Measurements from ENCODE around the gene RRP8.

Gene RRP8

DNA sequence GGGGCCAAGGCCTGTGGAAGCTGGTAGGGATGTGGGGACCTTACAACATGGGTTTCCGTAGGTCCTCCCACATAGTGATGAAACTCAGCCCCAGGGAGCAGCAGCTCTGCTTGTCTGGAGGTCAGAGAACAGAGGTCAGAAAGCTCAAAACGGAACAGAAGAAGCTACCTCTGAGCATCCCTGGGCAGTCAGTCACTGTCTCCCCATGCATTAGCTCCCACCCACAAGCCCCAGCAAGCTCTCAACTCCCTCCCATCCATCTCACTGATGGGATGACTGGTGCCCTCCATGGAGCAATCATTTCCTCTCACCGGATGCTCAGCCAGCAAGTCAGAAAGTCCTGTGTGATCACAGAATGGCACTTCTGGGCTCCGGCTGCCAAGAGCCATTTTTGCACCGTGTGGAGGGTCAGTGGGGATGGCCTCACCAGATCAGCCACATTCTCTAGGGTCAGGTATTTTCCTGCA lies 13.9 kb upstream of the RRP8 start:
- no peak for DNase-seq (ENCODE audit: low read depth, low spot score)

DNA sequence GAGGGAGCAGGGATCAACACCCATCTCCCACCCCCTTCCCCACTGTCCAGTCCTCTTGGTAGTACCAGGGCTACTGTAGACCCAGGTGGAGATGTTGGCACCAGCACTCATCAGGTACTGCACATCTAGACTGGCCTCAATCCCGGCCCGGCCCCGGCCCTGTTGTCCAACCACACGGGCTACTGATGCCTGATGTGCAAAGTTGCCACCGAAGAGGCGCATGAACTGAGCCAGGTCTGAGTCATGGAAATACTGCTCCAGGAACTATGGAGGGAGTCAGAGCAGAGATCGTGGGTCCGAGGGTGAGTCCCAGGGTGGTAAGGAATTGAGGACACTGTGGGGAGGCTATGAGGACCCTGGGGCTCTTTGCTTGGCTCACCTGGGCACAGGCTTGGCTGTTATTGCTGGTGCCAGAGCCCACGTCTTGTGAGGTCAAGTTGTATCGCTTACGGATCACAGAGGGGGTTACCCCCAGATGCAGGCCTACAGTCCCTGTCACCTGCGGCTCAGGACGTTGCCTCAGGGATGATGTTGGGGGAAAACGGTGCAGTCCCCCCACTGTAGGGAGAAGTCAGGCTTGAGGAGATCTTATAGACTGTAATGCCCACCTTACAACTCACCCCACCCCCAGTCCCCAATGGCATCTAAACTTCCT lies 13.3 kb upstream of the RRP8 start:
- DNase-seq (ENCODE audit: low read depth, low spot score), result no peak

DNA sequence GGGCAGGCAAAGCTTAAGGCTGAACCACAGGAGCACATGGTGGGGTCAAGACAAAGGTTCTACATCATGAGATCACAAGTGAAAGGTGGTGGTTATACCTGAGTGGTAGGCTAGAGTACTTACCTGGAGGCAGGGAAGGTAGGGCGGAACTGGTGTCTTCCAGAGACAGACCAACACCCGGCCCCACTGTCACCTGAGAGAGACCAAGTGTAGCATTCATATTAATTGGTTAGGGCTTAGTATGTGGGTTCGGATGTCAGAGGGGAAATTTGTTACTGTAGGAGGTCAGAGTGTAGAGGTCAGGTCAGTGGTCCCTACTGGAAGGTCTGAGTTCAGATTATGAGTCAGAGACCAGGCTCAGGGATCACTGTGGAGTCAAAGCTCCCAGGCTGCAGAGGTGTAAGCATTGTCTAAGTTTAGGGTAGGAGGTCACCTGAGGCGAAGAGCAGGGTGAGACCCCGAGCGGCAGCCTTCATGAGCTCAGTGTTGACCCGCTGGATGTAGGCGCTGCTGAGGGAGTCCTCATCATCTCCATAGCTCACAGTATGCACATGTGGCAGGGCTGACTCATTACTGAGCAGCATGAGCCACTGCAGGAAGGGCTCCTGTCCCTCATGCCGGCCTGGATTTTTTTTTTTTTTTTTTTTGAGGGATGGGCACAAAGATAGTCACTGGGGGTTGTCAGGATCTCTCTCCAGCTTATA lies 12.6 kb upstream of the RRP8 start:
- no peak for DNase-seq (ENCODE audit: low read depth, low spot score)

DNA sequence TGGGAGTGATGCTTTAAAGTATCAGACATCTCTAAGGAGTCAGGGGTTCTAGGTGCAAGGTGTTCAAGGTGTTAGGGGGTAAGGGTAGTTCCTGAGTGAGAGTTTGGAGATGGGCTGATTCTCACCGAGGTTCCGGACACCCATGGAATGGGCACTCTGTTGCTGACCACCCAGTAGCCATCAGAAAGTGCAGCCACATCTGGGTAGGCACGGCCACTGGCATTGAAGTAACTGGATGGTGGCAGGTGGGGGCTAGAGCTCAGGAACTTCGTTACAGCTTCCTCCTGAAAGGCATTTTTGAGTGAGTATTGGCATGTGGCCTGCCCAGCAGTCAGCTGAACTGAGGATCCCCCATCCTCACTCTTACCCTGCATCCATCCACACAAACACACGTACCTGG lies 11.6 kb upstream of the RRP8 start:
- DNase-seq (ENCODE audit: low read depth, low spot score), result no peak

DNA sequence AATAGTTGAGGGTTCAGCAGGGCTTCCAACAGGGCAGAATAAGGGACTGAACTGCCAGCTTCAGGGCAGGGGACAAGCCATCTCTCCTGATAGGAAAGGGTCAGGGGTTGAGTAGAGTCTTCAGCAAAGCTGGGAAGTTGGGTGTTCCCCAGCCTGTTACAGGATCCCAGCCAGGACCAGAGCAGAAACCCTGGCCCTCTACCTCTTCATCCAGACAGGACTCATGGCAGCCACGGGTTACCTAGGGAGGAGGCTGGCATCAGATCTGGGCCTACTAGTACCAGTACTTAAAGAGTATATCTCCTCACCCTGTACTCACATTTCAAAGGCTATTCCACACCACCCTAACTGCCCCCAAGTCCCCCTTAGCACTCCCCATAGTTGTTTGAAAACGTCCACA lies 11.0 kb upstream of the RRP8 start:
- DNase-seq (ENCODE audit: low read depth, low spot score), result no peak

DNA sequence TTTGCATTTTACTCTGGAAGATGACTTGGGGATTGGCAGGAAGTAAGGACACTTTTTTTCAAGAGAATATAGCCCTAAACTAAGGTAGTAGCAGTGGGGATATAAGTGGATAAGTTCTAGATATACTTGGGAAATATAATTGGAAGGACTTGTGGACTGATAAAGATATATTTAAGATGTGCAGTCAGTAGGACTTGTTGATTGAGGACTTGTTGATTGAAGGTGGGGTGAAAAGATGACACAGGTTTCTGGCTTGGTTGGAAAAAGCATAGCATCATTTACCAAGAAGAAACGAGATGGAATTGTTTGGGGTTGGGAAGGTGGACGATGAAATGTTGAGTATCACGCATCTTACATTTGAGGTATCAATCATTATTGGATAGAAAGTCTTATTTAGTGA lies 10.1 kb upstream of the RRP8 start:
- DNase-seq (ENCODE audit: low read depth, low spot score), result no peak

DNA sequence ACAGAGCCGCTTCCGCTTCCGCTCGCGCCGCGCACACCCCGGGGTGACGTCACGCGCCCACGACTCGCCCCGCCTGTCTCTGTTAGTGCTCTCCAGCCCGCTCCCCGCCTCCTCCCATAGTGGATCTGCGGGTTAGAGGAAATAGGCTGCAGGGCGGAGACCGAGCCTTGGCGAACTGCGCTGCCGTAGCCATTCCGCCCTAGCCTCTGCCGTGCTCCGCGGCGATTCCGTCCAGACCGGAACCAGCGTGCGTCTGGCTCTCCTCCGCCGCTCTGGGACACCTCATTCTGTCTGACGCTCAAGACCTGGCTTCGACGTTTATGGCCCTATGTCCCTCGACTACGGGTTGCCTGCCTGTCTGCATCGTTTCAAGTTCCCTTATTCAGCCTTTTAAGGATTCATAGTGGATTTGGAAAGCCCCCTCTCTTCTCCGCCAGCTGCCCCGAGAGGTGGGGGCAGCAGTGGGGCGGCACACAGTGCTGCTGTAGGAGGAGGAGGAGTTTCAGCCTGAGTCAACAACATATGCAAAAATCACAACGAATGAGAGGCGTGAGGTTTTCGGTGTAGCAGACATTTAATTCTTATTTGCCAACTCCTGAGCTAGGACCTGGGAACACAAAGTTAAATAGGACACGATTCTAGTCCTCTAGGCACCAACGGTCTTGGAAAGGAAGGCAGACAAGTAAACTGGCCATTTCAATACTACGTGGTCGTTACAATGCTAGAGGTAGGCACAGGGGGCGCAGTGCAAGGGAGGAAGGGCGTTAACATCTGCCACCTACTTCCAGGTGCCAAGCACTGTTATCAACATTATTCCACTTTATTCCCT lies 9.0 kb upstream of the RRP8 start, which contains the start of gene TAF10:
TAF10 (minus strand) TSS at position 4 of the 829 bp plus-strand sequence. CDS start 27 bp downstream, outside the sequence.
- DNase-seq (ENCODE audit: low read depth, low spot score), result peak; percentile 84

DNA sequence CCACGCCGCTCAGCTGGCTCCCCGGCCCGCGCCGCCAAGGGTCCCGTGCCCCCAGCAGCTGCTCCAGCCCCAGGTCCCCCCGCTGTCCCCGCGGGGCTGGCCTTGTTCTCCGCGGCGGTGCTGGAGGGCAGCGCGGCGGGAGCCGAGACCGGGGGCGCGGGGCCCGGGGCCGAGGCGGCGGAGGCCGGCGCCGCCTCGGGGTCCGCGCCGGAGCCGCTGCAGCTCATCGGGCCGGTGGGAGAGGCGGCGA lies 8.5 kb upstream of the RRP8 start:
- DNase-seq (ENCODE audit: low read depth, low spot score), result no peak

DNA sequence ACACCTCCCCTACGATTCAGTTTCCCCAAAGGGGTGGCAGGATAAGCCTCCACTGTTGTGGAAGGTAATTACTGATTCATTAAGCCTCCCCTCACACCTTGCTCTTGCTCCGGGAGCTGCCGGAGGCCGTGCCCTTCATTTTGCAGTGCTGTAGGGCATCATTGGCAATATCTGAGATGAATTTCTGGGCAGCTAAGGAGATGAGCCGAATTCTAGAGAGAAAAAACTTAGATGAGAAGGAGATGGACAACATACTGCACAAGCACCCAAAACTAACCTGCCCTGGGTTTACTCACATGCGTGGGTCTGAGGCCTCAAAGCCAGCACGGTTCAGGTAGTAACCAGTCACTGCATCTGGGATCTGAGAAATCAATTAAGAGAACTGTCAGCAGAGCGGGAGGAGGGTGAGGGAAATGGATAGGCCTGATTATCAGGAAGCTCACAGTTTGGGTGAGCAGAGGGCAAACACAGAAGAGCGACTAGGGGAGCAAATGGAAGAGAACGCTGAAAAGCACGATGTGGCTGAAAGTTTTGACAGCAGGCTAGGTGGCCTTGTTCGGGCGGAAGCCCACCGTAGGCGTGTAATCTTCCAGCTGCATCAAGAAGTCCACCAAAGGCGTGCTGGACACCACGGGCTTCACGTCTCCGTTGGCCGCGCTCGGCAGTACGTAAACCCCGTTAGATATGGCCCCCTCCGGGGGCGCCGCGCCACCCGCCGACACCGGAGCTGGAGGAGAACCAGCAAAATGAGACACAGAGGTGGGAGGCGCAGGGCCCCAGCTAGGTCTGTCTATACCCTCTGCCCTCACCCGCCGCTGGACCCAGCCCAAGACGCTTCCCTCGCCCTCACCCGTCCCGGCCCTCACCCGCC lies 7.9 kb upstream of the RRP8 start:
- DNase-seq (ENCODE audit: low read depth, low spot score), result no peak

DNA sequence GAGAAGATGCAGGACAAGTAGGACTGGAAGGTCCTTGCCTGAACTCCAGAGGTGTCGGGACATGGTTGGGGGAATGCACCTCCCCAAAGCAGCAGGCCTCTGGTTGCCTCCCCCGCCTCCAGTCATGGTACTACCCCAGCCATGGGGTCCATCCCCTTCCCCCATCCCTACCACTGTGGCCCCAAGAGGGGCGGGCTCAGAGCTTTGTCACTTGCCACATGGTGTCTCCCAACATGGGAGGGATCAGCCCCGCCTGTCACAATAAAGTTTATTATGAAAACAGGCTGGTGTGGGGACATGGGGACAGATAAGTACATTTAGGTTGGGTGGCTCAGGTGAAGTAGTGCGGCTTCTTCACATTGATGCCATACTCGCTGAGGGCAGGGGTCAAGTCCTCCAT lies 7.2 kb upstream of the RRP8 start:
- no peak for DNase-seq (ENCODE audit: low read depth, low spot score)

DNA sequence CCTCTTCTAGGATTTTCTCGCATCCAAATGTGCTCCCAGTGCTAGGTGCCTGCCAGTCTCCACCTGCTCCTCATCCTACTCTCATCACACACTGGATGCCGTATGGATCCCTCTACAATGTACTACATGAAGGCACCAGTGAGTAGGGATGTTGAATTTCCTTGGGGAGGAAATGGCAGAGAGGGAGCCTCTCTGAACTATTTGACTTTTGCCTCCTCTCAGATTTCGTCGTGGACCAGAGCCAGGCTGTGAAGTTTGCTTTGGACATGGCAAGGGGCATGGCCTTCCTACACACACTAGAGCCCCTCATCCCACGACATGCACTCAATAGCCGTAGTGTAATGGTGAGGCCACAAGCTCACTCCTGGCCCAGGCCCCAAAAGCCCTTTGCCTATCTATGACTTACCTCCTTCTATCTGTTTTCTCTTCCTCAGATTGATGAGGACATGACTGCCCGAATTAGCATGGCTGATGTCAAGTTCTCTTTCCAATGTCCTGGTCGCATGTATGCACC lies 6.1 kb upstream of the RRP8 start:
- DNase-seq (ENCODE audit: low read depth, low spot score), result no peak

DNA sequence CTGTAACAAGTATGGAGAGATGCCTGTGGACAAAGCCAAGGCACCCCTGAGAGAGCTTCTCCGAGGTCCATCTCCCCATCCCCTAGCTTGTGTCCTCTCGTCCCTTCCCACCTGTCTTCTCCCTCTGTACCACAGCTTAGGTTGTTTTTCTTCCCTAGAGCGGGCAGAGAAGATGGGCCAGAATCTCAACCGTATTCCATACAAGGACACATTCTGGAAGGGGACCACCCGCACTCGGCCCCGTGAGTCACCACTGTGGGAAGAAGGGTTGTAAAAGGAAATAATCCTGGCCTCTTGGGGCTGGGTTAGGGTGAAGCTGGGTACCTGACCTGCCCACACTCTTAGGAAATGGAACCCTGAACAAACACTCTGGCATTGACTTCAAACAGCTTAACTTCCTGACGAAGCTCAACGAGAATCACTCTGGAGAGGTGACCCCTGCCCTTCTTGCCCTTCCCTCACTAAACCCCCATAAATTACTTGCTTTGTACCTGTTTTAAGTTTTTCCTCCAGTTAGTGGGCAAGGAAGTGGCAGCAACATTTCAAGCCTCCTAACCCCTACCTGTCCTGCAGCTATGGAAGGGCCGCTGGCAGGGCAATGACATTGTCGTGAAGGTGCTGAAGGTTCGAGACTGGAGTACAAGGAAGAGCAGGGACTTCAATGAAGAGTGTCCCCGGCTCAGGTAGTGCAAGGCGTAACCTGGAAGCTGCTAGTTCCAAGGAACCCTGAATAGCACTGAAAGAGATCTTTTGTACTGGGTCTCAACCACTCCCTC lies 5.5 kb upstream of the RRP8 start:
- DNase-seq (ENCODE audit: low read depth, low spot score), result no peak

DNA sequence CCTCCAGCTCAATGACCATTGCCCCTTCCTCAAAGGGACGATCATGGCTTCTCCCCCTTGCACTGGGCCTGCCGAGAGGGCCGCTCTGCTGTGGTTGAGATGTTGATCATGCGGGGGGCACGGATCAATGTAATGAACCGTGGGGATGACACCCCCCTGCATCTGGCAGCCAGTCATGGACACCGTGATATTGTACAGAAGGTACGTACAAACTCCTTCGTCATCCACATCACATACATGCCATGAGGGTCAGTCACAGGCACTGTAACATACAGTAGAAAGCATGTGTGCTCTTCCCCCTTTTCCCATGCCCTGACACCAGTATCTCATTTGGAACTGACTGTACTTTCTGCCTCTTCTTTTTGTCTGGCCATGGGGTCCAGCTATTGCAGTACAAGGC lies 4.6 kb upstream of the RRP8 start:
- DNase-seq (ENCODE audit: low read depth, low spot score), result no peak

DNA sequence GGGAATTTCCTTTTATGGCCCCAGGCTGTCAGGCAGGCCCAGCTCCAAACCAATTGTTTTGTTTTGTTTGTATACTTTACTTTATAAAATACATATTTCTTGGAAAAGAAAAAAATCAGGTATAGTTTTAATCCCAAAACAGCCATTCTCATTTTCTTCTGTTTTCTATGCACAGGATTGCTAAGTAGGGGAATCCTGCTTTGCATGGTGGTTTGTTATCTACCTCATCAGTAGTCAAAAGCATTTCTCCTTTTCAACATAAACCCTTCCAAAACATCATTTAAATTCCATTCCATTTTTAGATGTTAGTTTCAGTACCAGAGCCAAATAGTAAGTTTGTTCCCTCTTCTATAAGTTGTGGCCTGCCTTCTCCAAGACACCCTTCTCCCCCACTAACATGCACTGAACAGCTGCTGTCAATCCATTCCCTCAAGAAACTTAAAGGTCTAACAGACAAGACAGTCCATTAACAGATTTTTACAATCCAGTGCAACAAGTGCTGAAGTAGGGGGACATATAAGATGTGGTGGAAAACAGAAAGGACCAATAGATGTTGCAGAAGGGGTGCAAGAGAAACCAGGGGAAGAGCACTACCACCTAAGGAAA lies 3.9 kb upstream of the RRP8 start:
- DNase-seq (ENCODE audit: low read depth, low spot score), result no peak

DNA sequence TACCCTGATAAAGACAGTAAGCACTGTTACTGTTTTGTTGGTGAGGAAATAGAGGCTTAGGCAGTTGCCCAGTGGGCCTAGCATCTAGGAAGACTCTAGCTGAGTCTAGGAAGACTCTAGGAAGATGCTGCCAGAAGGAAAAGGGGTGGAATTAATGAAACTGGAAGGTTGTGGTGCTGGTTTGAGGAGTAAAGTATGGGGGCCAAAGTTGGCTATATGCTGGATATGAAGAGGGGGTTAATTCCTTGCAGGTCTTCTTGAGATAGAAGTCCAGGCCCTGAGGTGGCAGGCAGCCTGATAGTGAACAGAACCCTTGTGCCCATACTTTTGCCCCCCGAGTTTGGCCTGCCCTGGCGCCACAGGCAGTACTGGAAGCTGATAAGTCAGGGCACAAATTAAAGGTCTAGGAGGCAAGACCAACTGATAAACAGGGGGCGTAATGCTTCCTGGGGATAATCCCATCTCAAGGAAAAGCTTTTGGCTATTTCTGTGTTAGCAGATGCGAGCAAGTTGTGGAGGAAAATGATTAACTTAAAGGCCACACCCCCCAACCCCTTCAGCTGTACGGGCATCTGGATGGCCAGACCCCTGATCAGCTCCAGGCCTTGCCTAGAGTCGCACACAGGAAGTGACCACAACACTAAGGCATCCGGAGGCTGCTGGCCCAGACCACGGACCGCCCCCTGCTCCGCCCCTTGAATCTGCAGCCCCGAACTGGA lies 3.2 kb upstream of the RRP8 start:
- no peak for DNase-seq (ENCODE audit: low read depth, low spot score)

DNA sequence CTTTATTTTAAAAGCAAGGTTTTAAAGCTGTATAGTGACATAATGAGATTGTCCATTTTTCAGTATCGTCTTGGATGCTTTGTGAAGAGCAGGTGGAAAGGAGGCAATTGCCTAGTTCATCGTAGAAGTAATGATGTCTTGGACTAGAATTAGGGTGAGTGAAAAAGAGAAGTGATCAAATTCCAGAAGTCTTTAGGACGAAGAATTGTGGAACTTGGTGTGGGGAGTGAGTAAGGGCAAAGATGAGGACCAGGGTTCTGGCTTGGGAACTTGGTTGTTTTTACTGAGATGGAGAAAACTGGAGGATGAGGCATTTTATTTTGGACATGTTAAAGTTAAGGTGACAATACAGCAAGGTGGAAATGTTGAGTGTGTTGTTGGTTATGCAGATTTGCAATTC lies 1.4 kb upstream of the RRP8 start:
- no peak for DNase-seq (ENCODE audit: low read depth, low spot score)

DNA sequence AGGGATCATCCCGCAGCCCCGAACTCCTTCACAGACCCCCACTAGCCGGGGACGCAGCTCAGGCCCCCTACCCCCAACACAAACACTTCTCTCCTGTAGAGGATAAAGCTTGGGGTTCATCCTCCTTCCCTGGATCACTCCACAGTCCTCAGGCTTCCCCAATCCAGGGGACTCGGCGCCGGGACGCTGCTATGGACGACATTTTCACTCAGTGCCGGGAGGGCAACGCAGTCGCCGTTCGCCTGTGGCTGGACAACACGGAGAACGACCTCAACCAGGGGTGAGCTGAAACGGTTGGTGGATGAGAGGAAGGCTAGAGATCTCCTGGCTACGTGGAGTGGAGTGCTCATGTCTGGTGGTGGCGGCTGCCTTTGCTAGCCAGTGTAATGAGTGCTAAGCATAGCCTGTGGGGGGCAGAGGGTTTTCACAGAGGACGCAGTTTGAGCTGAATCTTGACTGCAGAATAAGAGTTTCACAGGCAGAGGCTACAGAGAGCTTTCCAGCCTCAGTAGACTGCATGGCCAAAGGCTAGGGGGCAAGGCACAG lies 738 bp upstream of the RRP8 start:
- peak; percentile 16 for DNase-seq (ENCODE audit: low read depth, low spot score)

DNA sequence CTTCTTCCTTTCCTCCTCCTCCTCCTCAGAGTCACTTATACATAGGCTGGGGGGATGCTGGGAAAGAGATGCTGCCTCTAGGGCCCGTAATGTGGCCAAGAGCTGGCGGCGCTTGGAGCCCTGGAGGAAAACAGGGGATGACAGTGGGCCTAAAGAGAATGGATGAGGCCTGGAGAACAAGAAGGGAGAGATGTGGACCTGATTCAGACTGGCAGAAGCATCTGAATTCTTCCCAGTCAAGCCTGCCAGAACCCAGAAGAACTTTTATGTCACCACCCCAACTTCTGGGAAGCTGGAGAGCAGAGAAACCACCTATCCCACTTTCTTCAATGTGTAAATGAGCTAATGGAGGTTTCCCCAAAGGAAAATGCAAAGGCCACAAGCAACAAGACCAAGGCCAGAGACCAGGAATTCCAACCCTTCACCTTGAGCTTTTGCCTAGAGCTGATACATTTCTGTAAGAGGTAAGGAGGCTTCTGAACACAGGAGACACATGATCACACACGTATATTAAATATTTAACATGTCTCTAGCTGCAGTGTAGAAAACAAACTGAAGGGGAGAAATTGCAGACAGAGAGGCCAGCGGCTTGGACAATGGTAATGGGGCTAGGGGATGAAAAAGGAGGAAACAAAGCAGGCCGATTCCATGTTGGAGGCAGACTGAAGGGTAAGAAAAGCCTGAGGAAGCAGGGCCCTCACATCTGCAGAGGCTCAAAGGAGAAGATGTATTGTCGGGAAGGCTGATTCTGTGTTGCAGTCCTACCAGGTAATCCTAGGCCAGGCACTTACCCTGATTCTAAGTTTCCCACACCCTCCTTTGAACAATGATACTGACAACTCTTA lies 1.1 kb downstream of the RRP8 start:
- DNase-seq (ENCODE audit: low read depth, low spot score), result no peak

DNA sequence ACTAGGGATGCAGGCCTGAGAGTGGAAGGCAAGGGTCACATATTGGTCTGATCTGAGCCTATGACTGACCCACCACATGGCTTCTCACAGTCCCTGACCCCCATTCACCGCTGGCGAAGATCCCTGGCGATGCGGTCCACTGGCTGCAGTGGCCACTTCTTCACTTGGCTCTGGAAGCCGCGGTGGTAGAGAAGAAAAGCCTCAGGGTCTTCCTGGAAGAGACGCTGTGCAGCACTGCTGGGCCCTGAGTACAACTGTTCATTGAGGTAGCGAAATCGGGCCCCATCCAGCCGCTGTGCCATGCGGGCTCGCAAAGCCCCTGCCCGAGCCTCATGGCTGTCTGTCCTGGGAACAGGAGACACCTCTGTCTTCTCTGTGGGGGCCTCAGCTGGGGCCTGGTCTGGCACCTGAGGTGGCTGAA lies 2.4 kb downstream of the RRP8 start:
- DNase-seq (ENCODE audit: low read depth, low spot score), result no peak

Measured in activated CD4-positive, CD25-positive, alpha-beta regulatory T cell treated with anti-CD3 and anti-CD28 coated beads, Interleukin-2, amount 50 U/mL, for 16 hours (primary cell).